HCT116 (cell line): ENCODE data around the gene LTA4H. TPM values are rescaled to one million over a fixed set of nuclear protein-coding genes. Genes with fewer than 3 reads are reported as not detected.

Experiments used
- ATAC-seq: fragments of 200-7000 bp; cut with Tn5 transposase; 2 replicates; pipeline ENCODE4 v1.9.1; 2020; ENCODE audit warnings: mild to moderate bottlenecking, moderate library complexity
- BruUV-seq: library from RNA; stranded (reverse); fragments of 400-500 nt; replicated peaks from 2 replicates; lab custom pipeline; 2021; lab: Mats Ljungman, UMichigan
- CTCF ChIA-PET: fragments of 300-600 bp; sonication (Branson Sonifier 250); formaldehyde crosslinking; loops from one replicate; lab custom pipeline; 2021; ENCODE audit warnings: antibody characterized with exemption; lab: Charles Lee
- POLR2A ChIA-PET: fragments of 300-600, 350-600 bp; sonication (Branson Sonifier 250); formaldehyde crosslinking; loops from one replicate; lab custom pipeline; 2021; ENCODE audit warnings: antibody characterized with exemption; lab: Charles Lee
- RAD21 ChIA-PET, 2 experiments: fragments of 300-600 bp; sonication (Branson Sonifier 250); formaldehyde crosslinking; loops; one replicate each; lab custom pipeline; 2023; ENCODE audit warnings: low total read pairs in 2 of 2; ENCODE audit not compliant: uncharacterized antibody in 2 of 2, unreplicated experiment in 2 of 2, low non-redundant PET in 1 of 2; lab: Charles Lee
- DNase-seq: peaks from one replicate; pipeline ENCODE4 v3.0.0-alpha.2; 2010; ENCODE audit warnings: low read depth, low spot score
- H2AFZ ChIP-seq: fragments of 200-600 bp; shearing (Covaris generic), sonication (generic); 2 replicates; pipeline ENCODE4 v1.6.1; 2017; ENCODE audit warnings: low read depth, mixed run types, mixed read lengths, antibody characterized with exemption, low read length; ENCODE audit not compliant: poor library complexity, severe bottlenecking
- H3K27ac ChIP-seq: 2 replicates; pipeline ENCODE4 v1.5.1; 2012; ENCODE audit warnings: low read depth, low read length
- H3K27me3 ChIP-seq: fragments of 200-600 bp; sonication (generic); 2 replicates; pipeline ENCODE4 v1.6.1; 2016; ENCODE audit warnings: mixed run types, low read length, mixed read lengths; ENCODE audit not compliant: insufficient read depth
- H3K36me3 ChIP-seq, 2 experiments: fragments of 200-500 bp in 1 of 2; fragments of 200-600 bp in 1 of 2; sonication (Bioruptor generic) in 1 of 2; sonication (generic) in 1 of 2; 2 replicates each; pipeline versions ENCODE4 v1.5.1 to v1.6.1; 2014 to 2016; ENCODE audit warnings: low read length in 2 of 2, inconsistent platforms in 1 of 2, mixed read lengths in 1 of 2, mixed run types in 1 of 2; ENCODE audit not compliant: insufficient read depth in 2 of 2, control insufficient read depth in 1 of 2
- H3K4me1 ChIP-seq, 2 experiments: fragments of 200-600 bp in 1 of 2; sonication (generic) in 1 of 2; 2 replicates each; pipeline versions ENCODE4 v1.5.1 to v1.6.1; 2012 to 2017; ENCODE audit warnings: low read length in 2 of 2, inconsistent platforms in 1 of 2, mild to moderate bottlenecking in 1 of 2, mixed read lengths in 1 of 2, mixed run types in 1 of 2, moderate library complexity in 1 of 2; ENCODE audit not compliant: insufficient read depth in 2 of 2, control insufficient read depth in 1 of 2
- H3K4me2 ChIP-seq: fragments of 200-600 bp; sonication (generic); 2 replicates; pipeline ENCODE4 v1.6.1; 2017; ENCODE audit warnings: mixed run types, low read length, mixed read lengths
- H3K4me3 ChIP-seq, 2 experiments: fragments of 200-600 bp in 1 of 2; sonication (generic) in 1 of 2; replicated peaks in 1 of 2; 2 replicates each; pipeline ENCODE4 v1.5.1; 2011 to 2016; ENCODE audit warnings: low read length in 2 of 2, control low read depth in 1 of 2, low read depth in 1 of 2, mild to moderate bottlenecking in 1 of 2, mixed read lengths in 1 of 2, mixed run types in 1 of 2
- H3K79me2 ChIP-seq: fragments of 200-600 bp; sonication (generic); 2 replicates; pipeline ENCODE4 v1.6.1; 2017; ENCODE audit warnings: mild to moderate bottlenecking, mixed run types, low read length, moderate library complexity, mixed read lengths; ENCODE audit not compliant: insufficient read depth
- H3K9ac ChIP-seq: fragments of 200-600 bp; sonication (generic); 2 replicates; pipeline ENCODE4 v1.6.1; 2016; ENCODE audit warnings: low read length, mixed read lengths
- H3K9me2 ChIP-seq: fragments of 200-600 bp; sonication (generic), shearing (Covaris generic); 2 replicates; pipeline ENCODE4 v1.6.1; 2017; ENCODE audit warnings: mixed run types, mild to moderate bottlenecking, moderate library complexity; ENCODE audit not compliant: insufficient read depth
- H3K9me3 ChIP-seq, 2 experiments: fragments of 200-500 bp in 1 of 2; fragments of 200-600 bp in 1 of 2; sonication (Bioruptor generic) in 1 of 2; sonication (generic) in 1 of 2; 2 replicates each; pipeline ENCODE4 v1.6.1; 2014 to 2017; ENCODE audit warnings: low read length in 2 of 2, mixed read lengths in 2 of 2, inconsistent platforms in 1 of 2, low read depth in 1 of 2, mild to moderate bottlenecking in 1 of 2, mixed run types in 1 of 2, moderate library complexity in 1 of 2; ENCODE audit not compliant: control insufficient read depth in 1 of 2, insufficient read depth in 1 of 2
- H4K20me1 ChIP-seq: fragments of 200-600 bp; sonication (generic), shearing (Covaris generic); 2 replicates; pipeline ENCODE4 v1.6.1; 2017; ENCODE audit warnings: mixed run types, mild to moderate bottlenecking, moderate library complexity; ENCODE audit not compliant: insufficient read depth
- CEBPB ChIP-seq: IDR thresholded peaks from 2 replicates; pipeline ENCODE4 v1.6.1; 2012; ENCODE audit warnings: low read depth
- EZH2 ChIP-seq: fragments of 200-600 bp; sonication (generic); IDR thresholded peaks from 2 replicates; pipeline ENCODE4 v1.6.1; 2017; ENCODE audit warnings: antibody characterized with exemption, mixed run types
- JUND ChIP-seq: IDR thresholded peaks from 2 replicates; pipeline ENCODE4 v1.6.1; 2012
- POLR2AphosphoS5 ChIP-seq: IDR thresholded peaks from 2 replicates; pipeline ENCODE4 v1.6.1; 2011; ENCODE audit warnings: mild to moderate bottlenecking, low read depth, low read length, moderate library complexity
- RAD21 ChIP-seq: IDR thresholded peaks from 2 replicates; pipeline ENCODE4 v1.6.1; 2012; ENCODE audit warnings: low read depth, mild to moderate bottlenecking
- SIN3A ChIP-seq: IDR thresholded peaks from 2 replicates; pipeline ENCODE4 v1.6.1; 2012; ENCODE audit warnings: low read depth
- SP1 ChIP-seq: IDR thresholded peaks from 2 replicates; pipeline ENCODE4 v1.6.1; 2012; ENCODE audit warnings: low read depth
- SRF ChIP-seq: IDR thresholded peaks from 2 replicates; pipeline ENCODE4 v1.6.1; 2012; ENCODE audit warnings: low read depth
- TCF7L2 ChIP-seq: IDR thresholded peaks from 2 replicates; pipeline ENCODE4 v1.7.0; 2011; ENCODE audit warnings: borderline replicate concordance, inconsistent platforms; ENCODE audit not compliant: insufficient read depth, insufficient read length; ENCODE audit errors: extremely low read depth
- YY1 ChIP-seq: IDR thresholded peaks from 2 replicates; pipeline ENCODE4 v1.6.1; 2011; ENCODE audit warnings: low read length, low read depth, moderate library complexity, mild to moderate bottlenecking; ENCODE audit not compliant: insufficient replicate concordance; ENCODE audit errors: extremely low read depth
- ZBTB33 ChIP-seq: IDR thresholded peaks from 2 replicates; pipeline ENCODE4 v1.6.1; 2011; ENCODE audit warnings: mild to moderate bottlenecking, low read length, moderate library complexity; ENCODE audit not compliant: insufficient replicate concordance; ENCODE audit errors: extremely low read depth
- intact Hi-C: fragments of 100-400 bp; cut with micrococcal nuclease; formaldehyde crosslinking; loops from 2 replicates; pipeline ENCODE4 v1.10.0; 2022
- total RNA-seq: library from RNA; stranded (reverse); gene quantifications from one replicate; pipeline ENCODE4 v1.2.1, GENCODE V29; 2021; ENCODE audit not compliant: unreplicated experiment

The LTA4H gene
- total RNA-seq, 1 experiment from 2014 or later = 163 TPM

- ChIA-PET CTCF (interaction anchor here (0.7 to 2.4 kb wide), 17 partner anchors 9 to 519 kb away, joined by 3 to 20 read pairs (median 4); no protein-coding TSS in a partner anchor), RAD21 (interaction anchor here (0.7 to 1.0 kb wide), 4 partner anchors 79 to 1852 kb away, joined by 3 to 7 read pairs (median 4); no protein-coding TSS in a partner anchor), POLR2A (no interaction called here)
- BruUV-seq = no TSS peak
- intact Hi-C loops = loop anchor here (2.0 kb wide), 1 partner anchor 79 kb away; no protein-coding TSS in a partner anchor
- no peaks in the 10 kb centered on the region for H4K20me1 ChIP-seq
- H3K9ac ChIP-seq = no peak overlapping the region
- peak; percentile 20; the same call in 1 of the 2 replicates for ATAC-seq
- H3K27ac ChIP-seq = no peak overlapping the region
- no peak overlapping the region for H3K4me3 ChIP-seq
- no peak overlapping the region for H2AFZ ChIP-seq
- no peaks in the 10 kb centered on the region for H3K9me2 ChIP-seq
- H3K4me2 ChIP-seq = no peak overlapping the region
- no peak for DNase-seq
- no peaks in the 10 kb centered on the region for H3K9me3 ChIP-seq
- peaks cover 0 to 9% of the 10 kb centered on the region in 2 experiments; a peak in 3 of 4 replicates for H3K36me3 ChIP-seq
- H3K79me2 ChIP-seq = no peaks in the 10 kb centered on the region
- H3K27me3 ChIP-seq = no peaks in the 10 kb centered on the region
- H3K4me1 ChIP-seq = no peaks in the 10 kb centered on the region
- TF ChIP-seq EZH2 (no peak), SIN3A (no peak), SP1 (no peak), JUND (no peak), YY1 (no peak), POLR2AphosphoS5 (no peak), ZBTB33 (no peak), SRF (no peak), TCF7L2 (no peak), CEBPB (no peak), RAD21 (no peak)
Observed at GRCh38 chr12:95997911-95998510, 37.4 kb downstream of the LTA4H start.
